WERI-Rb-1 (cell line): ENCODE data around the gene ANXA6.
A peak's percentile ranks its signal among the peaks of the same experiment; 100 is the strongest.

Experiments used
- DNase-seq: peaks from one replicate; pipeline ENCODE4 v3.0.0-alpha.2; 2020
- H3K27ac ChIP-seq: fragments of 250-450 bp; sonication (Bioruptor Pico); 2 replicates; pipeline ENCODE4 v1.5.1; 2020; ENCODE audit warnings: mild to moderate bottlenecking, moderate library complexity
- H3K27me3 ChIP-seq: fragments of 250-450 bp; sonication (Bioruptor Pico); 2 replicates; pipeline ENCODE4 v1.5.1; 2021; ENCODE audit warnings: mild to moderate bottlenecking, low read depth, moderate library complexity; ENCODE audit not compliant: insufficient read depth, severe bottlenecking
- H3K36me3 ChIP-seq: fragments of 250-450 bp; sonication (Bioruptor Pico); 2 replicates; pipeline ENCODE4 v1.5.1; 2020; ENCODE audit warnings: mild to moderate bottlenecking, moderate library complexity
- H3K4me3 ChIP-seq: 2 replicates; pipeline ENCODE4 v1.5.1; 2011; ENCODE audit warnings: low read depth, mild to moderate bottlenecking, control low read depth, low read length
- H3K9me3 ChIP-seq: fragments of 250-450 bp; sonication (Bioruptor Pico); 2 replicates; pipeline ENCODE4 v1.5.1; 2021; ENCODE audit warnings: mild to moderate bottlenecking, moderate library complexity; ENCODE audit not compliant: severe bottlenecking
- TF ChIP-seq, protein P1 (sequence below): IDR thresholded peaks from 2 replicates; pipeline ENCODE4 v1.5.1; 2011; ENCODE audit warnings: low read depth, mild to moderate bottlenecking, control low read depth, inconsistent platforms, low read length

Gene ANXA6

DNA sequence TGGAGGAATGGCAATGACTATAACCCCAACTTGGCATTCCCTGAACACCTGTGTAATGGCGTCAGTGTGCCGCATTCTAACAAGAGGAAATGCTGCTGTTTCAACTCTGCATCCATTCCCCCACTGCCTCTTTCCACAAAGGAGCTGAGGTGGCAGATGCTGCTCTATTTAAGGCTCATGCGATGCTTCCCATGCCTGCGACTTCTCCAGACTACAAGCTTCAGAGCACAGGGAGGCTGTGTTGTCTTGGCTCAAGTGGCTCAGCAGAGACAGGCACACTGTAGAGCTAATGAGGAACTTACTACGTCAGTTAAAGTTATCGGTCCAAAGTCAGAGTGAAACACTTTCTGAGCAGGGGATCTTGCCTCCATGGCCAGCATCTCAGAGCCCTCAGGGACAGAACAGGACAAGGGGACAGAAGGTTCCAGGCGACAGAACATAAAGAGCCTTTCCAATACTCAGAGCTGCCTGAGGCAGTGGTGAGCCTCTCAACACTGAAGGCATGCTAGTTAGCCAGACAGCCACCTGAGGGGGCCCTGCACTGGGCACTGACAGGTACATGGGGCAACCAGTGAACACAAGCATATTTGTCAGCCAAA is 98.6 kb downstream of the ANXA6 start:
- Histone ChIP-seq H3K27ac (no peak overlapping the region), H3K9me3 (no peaks in the 10 kb centered on the region), H3K4me3 (no peak overlapping the region), H3K27me3 (no peaks in the 10 kb centered on the region), H3K36me3 (peaks cover 14% of the 10 kb centered on the region)
- no peak for DNase-seq
- TF ChIP-seq, protein P1, sequence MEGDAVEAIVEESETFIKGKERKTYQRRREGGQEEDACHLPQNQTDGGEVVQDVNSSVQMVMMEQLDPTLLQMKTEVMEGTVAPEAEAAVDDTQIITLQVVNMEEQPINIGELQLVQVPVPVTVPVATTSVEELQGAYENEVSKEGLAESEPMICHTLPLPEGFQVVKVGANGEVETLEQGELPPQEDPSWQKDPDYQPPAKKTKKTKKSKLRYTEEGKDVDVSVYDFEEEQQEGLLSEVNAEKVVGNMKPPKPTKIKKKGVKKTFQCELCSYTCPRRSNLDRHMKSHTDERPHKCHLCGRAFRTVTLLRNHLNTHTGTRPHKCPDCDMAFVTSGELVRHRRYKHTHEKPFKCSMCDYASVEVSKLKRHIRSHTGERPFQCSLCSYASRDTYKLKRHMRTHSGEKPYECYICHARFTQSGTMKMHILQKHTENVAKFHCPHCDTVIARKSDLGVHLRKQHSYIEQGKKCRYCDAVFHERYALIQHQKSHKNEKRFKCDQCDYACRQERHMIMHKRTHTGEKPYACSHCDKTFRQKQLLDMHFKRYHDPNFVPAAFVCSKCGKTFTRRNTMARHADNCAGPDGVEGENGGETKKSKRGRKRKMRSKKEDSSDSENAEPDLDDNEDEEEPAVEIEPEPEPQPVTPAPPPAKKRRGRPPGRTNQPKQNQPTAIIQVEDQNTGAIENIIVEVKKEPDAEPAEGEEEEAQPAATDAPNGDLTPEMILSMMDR = no peak

DNA sequence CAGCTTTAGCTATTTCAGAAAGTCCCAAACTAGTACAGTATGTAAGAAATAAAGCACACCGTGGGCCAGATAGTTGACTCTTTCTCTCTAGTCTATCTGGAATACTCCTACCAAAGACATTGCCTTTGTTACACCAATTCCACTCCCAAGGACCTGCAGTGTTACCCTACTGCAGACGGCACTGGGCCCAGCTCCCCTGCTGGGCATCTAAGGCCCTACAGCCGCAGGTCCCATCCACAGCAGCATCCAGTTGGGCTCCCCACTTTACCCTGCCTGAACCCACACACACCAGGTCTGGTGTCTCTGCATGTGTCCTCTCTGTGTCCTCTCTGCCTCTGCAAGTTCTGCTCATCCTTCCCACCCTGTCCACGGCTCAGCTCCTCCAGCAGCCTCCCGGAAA is 99.3 kb downstream of the ANXA6 start:
- no peak overlapping the region for H3K27ac ChIP-seq
- TF ChIP-seq, protein P1 = peak; percentile 21; the same call in 1 of the 2 replicates

DNA sequence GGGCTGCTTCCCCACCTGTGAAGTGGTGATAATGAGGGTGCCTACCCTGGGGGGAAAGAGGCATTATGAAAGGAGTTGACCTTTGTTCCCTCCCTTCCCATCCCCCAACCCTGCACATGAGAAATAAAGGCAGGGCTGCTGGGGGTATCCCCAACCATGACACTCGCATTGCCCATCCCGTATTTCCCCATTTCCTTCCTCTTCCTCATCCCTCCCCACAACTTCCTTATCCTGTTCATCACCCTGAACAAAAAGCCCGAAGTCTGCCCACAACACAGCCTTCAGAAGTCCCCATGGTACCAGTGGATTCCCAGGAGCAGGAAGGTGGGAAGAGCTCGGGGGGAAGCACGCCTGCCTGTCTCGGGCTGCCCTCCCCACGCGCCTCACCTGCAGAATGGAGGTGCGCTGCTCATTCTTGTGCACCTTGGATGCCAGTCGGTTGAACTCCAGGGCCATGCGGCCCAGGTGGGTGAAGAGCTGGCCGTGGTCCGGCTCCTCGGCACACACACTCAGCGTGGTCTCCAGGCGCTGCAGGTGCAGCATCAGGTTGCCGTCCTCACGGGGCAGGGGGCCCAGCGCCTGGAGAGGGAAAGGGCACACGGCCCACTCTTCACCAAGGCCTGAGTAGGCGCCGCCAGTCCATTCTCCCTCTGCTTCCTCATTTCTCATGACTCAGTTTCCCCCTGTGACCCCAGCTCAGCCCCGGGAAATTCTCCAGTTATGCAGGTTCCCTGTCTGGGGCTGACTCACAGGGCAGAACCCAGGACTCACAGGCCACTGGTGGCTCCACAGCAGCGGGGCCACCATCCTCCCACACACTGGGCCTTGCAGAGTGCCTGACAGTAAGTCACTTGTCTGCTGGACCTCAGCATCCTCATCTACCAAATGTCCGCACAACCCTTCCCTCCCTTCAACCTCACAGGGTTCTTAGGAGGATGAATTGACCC is 100.9 kb downstream of the ANXA6 start:
- no peak for DNase-seq
- H3K9me3 ChIP-seq = no peaks in the 10 kb centered on the region
- H3K27me3 ChIP-seq = no peaks in the 10 kb centered on the region
- H3K36me3 ChIP-seq = peaks cover 10% of the 10 kb centered on the region
- H3K4me3 ChIP-seq = no peak overlapping the region
- TF ChIP-seq, protein P1 = no peak
- H3K27ac ChIP-seq = no peak overlapping the region

More for the DNA sequence above, 99.3 kb downstream of the ANXA6 start:
- Histone ChIP-seq H3K36me3 (peaks cover 14% of the 10 kb centered on the region), H3K27me3 (no peaks in the 10 kb centered on the region), H3K9me3 (no peaks in the 10 kb centered on the region), H3K4me3 (no peak overlapping the region)
- no peak for DNase-seq

DNA sequence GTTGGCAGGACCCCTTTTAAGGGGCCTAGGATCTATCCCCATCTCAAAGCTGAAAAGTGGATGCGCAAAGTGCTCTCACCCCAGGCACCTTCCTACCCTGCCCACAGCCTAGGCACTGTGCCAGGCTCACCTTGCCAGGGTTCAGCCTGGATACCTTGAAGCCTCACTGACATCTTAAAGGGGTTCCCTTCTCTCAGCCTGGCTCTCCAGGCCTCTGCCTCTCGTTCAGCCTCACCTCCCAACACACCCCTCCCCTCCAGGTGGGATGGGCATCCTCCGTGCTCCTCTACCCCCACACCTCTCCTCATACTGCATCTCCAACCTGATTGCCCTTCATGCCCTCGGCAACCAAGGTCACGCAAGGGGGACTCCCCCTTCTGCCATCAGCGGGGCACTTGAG is 102.2 kb downstream of the ANXA6 start:
- TF ChIP-seq, protein P1 = no peak
- DNase-seq = no peak

DNA sequence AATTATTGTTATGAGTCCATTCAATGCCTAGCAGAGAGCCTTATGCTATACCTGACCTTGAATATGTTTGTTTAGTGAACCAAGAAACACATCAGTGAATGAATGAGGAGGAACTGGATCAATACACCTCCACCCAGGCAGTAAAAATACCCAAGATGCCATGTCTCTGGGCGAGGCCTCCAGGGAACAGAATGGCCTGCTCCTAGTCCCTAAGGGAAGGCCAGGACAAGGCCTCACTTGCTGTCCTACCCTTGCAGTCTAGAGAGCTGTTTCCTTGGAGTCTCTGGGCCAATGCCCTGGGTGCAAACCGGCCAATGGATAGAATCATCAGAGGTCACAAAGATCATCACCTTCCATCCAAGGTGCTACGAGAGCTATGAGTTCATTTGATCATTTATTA is 102.9 kb downstream of the ANXA6 start:
- Histone ChIP-seq H3K36me3 (peaks cover 10% of the 10 kb centered on the region), H3K9me3 (no peaks in the 10 kb centered on the region), H3K27ac (no peak overlapping the region), H3K27me3 (no peaks in the 10 kb centered on the region), H3K4me3 (no peak overlapping the region)
- DNase-seq = no peak
- TF ChIP-seq, protein P1 = no peak

More for the DNA sequence above, 102.2 kb downstream of the ANXA6 start:
- Histone ChIP-seq H3K4me3 (no peak overlapping the region), H3K36me3 (peaks cover 10% of the 10 kb centered on the region), H3K9me3 (no peaks in the 10 kb centered on the region), H3K27me3 (no peaks in the 10 kb centered on the region), H3K27ac (no peak overlapping the region)
